Stimulated activated CD8-positive, alpha-beta memory T cell treated with anti-CD3 and anti-CD28 coated beads, Interleukin-7, amount 100 ng/mL, for 48 hours (primary cell): ENCODE results near the gene RAB34.

ENCODE experiments used
- DNase-seq, 2 donors: peaks; one replicate each; pipeline ENCODE4 v3.0.0-alpha.2; 2020; ENCODE audit warnings: low read depth in 1 of 2; ENCODE audit errors: extremely low read depth in 1 of 2

The RAB34 gene

DNA sequence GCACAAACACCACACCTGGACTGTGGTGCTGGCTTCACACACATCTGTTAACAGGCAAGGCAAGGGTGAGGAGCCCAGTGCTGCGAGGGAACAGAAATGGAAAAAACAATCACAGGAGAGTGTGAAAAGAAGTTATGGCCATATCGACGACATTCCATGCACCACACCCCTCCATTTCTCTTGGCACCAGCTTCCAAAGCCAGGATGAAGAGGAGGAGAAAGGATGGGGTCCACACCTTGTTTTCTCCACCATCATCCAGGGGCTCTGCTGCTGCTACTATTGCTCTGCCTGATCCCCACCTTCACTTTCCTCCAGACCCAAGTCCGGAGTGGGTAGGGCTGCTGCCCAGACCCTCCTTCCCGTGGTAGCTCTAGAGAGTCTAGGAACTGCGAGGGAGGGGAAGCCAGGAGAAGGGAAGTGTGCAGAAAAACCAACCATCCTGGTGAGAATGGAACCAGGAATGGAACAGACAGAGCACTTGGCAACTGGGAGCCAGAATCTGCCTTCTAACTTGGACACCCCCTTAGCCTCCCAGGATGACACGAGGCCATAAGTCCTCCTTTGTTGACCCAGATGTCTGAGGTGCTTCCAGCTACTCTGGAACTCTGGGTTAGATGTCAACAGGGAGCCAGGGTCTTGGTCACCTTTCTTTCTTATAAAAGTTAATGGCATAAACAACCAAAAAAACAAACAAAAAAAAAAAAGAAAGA is 4.8 kb downstream of the RAB34 start:
- no peak for DNase-seq

DNA sequence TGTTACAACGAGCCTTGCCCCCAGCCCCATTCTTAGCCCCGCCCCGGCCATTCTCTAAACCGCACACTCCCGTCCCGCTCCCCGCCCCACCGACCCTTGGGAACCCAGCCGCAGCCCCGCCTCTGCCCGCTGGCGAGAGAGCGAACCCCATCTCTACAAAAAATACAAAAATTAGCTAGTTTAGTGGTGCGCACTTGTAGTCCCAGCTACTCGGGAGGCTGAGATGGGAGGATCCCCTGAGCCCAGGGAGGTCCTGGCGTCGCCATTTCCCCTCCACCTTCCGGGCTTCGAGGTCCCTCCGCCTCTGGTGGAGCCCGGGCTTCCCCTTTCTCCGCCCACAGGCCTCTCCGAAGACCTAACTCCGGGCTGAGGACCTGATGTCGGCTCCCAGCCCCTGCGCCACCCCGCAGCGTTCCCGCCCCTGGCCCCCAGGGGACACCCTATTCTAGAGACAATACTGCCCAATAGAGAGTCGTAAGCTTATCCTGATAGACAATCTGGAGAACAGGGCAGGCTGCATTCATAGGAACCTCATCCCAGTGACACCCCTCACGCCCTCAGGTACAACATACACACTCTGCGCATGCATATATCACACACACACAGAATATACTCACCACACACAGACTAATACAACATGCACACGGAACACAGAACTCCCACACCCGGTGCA is 5.5 kb downstream of the RAB34 start:
- DNase-seq = peak; percentile 44 to 70

DNA sequence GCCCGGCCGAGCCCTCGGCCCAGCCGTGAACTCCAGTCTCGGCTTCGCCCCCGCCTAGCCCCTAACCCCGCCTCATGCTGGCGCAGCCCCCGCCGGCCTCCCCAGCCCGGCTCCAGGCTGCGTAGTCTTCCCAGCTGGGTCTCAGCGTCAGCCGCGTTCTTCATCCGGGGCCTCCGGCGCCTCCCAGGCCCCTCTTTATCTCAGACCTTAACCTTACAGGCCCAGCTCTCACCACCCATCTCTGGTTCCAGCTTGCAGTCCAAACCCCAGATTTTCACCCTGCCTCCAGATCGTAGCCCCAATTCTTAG is 6.0 kb downstream of the RAB34 start, which contains the start of gene PROCA1:
Gene PROCA1 (minus strand): TSS at position 166 of the 309 bp plus-strand sequence. CDS start 228 bp downstream, outside the sequence.
- DNase-seq = no peak

DNA sequence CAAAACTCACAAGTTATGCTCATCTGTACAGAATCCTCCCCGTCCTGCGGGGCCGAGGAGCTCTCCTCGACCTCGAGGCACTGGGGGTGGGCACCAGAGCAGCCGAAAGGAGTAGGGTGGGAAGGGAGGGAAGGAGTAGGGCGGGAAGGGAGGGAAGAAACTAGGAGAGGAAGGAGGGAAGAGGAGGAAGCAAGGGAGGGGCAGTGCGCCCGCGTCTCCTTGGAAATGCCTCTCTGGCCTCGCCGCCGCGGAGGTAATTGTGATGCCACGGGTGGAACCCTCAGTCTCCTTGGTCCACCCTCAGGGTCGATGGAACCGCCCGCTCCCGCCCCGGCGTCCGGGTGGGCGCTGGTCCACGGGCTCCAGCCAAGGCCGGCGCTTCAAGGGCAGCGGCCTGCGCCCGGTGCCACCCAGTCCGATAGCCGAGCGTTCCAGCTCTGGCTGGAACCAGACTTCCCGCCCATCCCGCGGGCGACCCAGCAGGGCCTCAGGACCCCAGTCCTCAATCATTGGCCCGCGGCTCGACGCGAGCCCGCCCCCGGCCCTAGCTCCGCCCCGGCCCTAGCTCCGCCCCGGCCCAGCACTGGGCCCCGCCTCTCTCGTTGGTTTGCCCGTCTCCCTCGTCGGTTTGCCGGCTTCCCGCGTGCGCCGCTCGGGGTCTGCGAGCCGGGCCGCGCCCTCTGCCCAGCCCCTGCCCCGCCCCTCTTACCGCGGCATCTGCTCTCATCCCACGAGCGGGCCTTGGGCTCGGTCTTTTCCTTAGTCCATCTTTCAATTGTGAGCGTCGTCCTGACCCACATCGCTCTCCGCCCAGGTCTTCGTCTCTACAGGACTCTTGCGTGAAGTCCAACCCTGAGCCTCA is 6.6 kb downstream of the RAB34 start:
- peak; percentile 78 to 79 for DNase-seq

DNA sequence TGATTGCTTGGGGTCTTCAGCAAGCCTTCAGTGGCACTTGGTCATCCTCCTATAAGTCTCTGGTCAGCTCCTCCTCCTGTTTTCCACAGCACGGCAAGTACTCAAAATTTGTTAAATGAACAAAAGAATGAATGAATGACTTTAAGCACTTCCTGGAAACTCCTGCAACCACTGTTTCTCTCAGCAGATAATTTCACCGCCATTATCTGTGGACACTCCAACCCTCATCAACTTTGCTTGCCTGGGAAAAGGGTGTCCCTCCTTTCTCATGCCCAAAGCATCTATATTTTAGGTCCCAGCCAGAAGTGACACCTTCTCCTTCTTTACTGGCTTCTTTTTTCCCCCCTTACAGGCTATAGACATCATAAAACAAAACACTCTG is 10.3 kb downstream of the RAB34 start:
- no peak for DNase-seq

DNA sequence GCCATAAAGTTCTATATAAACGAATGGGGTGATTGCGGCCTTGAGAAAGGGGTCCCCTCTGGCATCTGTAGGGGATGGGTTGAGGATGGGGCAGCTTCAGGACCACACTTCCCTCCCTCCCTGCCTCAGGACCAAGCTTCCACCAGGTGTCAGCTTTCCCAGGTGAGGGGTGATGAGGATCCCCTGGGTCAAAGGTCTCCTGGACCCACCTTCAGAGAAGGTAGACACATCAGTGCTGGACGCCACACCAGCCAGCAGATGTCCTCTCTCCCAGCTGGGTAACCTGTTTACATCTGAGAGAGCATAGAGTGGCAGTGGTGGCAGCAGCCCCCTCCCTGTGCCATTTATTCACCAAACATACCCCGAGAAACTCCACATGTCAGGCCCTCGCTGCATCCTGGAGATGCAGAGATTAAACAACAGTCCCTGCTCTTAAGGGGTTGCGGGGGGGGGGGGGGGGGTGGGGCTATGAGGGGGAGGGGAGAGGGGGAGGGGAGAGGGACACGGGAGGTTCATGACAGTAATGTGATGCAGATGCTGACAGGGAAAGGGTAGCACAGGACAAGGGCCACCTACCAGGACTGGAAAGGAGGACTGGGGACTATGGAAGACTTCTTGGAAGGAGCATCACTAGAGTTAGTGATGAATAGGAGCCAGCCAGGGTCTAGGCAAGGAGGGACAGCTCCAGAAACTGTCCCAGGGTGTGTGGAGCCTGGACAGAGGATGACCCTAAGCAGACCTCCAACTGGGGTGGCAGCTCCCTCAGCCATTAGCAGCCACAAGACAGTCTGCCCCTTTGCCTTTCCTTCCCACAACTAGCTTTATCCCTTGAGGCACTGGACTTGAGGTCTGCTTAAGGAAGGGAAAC is 11.0 kb downstream of the RAB34 start:
- DNase-seq = no peak

DNA sequence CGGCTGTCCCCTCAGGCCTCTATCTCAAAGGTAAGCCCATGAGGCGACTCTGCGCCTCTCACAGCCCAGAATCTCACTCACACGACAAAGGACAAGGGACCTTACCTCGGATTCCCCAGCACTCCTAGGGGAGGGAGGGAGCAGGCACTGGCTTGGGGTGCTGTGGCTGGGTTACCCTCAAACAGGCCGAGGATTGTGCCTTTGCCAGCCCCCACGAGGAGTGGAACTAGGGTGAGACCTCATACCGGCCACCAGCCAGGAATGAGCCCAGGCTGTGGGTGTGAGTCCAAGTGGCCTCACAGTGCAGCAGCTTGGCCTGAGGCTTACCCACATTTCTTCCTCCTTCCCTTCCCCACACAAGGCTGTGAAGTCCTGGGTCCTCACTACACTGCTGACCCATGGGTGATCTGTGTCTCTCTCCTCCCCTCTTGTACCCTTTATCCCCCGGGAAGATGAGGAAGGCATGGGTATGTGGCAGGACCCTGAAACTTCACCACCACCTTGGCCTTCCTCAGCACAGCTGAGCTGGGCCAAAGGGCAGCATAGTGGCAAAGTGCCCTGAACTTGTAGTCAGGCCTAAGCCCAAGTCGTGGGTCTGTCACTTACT is 11.8 kb downstream of the RAB34 start:
- DNase-seq = no peak

DNA sequence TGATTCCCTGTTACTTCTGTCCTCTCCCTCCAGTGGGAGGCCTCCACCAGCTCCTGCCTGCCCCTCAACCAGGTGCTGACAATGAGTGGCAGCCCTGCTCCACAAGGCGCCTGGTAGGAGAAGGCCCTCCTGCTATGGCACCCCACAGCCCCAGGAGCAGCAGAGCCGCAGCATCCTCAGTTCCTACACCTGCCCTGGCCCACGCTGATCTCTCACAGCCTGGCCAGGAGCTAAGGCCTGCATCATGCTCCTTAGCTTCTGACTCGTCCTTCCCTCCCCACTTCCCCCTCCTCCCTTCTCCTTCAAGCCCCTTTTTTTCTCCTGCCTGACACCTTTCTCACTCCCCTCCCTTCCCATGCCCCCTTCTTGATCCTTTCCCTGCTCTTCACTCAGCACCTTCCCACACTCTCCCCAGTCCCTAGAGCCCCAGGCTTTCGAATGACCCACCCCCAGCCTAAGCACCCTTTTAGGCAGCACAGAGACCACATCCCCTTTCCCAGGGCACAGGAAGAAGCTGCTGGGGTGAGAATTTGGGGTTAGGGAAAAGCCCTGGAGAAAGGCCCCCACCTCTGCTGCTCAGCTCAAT is 12.5 kb downstream of the RAB34 start:
- DNase-seq = no peak

DNA sequence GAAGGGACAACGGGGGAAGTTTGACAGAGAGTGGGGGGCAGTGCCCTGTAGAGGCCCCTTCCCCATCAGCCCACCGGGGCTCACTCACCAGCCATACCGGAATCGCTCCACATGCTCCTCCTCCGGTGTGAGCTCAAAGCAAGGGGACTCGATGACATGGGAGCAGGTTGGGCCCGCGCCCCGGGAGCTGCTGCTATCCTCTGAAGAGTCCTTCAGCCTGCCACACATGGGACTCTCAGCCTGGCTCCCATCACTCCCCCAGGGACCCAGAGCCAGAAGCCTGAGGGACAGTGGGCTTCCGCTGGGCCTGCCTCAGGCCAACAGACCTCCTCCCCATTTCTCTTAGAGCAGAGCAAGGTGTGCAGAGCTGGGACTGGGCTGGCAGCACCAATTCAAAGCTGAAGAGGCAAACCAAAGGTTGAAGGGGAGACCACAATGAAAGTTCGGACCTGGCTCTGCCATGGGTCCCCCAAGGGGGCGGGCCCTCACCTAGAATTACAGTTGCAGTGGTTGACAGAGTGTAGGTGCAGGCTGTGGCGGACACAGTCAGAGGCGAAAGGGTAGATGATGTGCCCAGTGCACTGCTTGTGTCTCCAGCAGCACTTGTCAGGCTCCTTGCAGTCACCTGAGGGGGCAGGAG is 13.3 kb downstream of the RAB34 start:
- DNase-seq = no peak

DNA sequence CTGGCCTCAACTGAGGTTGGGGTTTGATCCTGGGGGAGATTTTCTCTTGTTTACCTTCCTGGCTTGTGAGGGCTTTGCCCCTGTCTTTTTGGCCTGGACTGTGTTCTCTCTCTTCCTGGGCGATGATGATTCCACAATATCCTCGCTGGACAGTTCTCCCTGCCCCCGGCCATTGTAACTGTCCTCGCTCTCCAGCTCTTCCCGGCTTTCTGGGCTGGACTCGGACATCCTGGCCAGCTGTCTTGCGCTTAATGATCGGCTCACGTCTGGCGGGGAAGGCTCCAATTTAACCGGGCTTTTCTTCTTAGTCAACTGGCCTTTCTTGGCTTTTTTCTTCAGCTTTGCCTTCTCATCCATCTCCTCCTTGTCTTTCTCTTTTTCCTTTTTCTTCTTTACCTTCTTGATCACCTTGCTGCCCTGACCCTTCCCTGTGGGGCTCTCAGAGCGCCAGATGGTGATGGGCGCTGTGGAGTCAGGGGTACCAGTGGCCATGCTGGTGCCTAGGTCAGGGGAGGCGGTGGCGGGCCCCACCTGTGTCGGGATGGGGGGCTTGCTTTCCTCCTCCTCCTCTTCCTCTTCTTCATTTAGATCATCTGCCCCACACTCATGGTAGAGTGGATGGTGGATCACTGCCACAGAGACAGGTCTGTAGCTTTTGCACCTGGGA is 14.0 kb downstream of the RAB34 start:
- DNase-seq = no peak

DNA sequence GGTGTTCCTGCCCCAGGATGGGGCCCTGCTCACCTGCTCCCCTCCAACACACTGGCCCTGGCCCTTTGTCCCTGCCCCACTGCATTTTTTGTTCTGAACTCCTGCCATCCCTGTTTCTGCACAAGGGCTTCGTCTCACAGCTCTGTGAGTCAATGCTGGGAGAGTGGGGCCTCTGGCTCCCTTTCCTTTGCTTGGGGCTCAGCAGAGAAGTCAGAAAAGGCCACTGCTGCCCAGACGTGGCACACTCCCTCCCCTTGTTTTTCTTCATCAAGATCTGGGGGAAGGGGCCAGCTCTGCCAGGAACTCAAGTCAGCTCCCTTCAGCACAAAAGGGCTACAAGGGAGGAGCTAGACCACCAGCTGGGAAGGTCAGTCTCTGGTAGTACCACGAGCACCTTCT is 14.9 kb downstream of the RAB34 start:
- DNase-seq = no peak

DNA sequence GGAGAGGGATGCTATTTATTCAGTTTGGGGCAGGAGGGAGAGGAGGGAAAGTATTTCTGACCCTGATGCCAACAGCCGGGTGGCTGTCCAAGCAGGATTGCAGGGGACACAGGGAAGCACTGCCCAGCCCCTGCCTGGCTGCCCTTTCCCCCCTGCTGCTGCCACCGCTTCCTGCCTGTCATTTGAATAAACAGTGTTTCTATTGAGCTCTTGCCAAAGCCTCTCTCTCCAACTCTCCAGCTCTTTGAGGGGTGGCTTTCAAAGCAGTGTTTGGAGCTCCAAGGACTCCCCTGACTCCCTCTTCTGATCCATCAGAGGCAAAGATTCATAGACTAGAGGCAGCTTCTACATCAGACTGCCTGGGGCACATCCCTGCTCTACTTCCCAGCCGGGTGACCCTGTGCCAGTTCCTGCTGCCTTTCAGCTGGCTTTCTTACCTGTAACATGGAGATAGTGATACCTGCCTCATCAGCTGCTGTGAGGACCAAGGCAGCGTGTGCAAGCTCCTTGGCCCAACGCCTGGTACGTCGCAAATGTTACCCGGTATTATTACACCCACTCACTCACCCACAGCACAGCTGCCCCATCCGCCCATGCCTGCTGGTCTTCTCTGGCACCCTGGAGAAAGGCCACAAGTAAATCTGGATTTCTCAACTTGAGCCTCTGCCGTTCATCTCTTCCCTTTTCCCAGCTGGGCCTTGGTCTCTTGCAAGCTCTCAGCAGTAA is 15.5 kb downstream of the RAB34 start:
- no peak for DNase-seq

DNA sequence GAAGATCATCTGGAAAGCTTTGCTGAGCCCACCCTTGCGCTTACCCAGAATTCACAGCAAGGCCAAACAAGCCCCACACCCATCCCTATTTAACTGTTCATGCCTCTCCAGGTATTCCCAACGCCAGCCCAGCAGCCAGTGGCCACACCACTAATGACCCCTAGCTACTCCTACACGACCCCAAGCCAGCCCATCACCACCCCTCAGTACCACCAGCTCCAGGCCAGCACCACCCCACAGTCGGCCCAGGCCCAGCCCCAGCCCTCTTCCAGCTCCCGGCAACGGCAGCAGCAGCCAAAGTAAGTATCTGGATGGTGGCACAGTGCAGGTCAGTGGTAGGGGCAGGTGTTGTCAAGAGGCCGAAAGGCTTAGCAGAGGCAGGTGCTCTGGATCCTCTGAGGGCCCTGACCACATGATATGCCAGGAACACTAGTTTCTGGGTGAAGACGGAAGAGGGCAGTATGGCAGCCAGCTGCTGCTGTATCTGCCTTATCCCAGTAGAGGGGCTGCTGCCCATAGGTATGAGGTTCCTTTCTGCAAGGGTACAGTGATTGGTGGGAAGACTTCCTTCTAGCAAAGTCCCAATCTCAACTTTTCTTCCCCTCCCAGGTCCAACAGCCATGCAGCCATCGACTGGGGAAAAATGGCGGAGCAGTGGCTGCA is 16.7 kb downstream of the RAB34 start:
- DNase-seq = no peak

DNA sequence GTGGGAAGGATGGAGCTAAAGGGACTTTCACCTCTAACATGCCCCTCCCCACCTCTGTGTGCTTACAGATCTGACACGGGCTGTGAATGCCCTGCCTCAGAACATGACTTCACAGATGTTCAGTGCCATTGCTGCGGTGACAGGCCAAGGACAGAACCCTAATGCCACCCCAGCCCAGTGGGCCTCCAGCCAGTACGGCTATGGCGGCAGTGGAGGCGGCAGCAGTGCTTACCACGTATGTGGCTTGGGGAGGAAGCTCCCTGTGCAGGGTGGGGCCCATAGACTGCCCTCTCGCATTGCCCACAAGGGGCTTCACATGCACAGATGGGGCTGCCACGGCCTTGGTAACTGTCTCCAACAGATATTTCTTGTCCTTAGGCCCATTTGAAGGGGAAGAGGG is 17.4 kb downstream of the RAB34 start:
- DNase-seq = no peak

DNA sequence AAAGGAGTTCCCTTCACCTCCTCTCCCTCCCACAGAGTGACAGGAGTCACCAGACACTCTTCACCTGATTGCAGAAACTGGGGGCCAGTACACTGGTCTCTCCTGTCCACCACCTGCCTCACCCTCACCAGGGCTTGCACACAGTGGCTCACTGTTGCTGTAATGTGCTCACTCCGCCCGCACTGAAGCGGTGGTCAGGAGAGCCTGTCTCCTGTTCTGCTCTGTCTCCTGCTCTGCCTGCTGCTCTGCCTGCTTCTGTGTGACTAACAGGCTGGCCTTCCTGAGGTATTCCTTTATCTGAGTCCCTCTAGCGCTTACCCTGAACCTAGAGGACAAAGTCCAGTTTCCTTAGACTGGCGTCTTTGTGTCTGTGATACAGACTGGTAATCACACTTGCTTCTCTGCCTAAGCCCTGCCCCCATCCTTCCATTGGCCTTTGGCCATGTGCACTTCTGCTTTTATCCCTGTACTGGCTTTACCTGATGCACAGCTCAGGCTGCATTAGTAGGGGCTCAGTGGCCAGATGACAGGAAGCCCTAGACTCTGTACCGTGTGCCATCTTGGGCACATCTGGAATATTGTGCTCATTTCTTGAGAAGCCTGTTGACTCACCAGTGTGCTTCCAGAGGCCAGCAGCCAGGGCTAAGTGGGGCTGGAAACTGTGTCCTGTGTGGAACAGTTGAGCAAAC is 19.3 kb downstream of the RAB34 start:
- no peak for DNase-seq

DNA sequence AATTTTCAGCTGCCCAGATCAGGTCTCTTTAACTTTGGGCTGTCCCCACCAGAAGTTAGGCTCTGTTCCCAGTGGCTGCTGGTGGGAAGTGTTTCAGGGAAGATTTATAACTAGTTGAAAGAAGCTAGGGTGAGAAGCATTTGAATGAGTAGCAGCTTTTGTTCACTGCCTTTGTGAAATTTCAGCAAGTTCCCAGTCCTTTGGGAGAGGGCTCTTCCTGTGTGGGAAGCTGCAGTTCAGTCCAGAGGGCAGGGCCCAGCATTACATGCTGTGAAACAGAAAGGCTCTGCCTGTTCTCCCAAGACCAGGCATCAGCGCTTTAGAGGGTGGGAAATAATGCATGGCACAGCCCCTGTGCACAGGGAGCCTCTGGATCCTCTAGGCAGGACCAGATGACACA is 23.8 kb downstream of the RAB34 start:
- DNase-seq = no peak

DNA sequence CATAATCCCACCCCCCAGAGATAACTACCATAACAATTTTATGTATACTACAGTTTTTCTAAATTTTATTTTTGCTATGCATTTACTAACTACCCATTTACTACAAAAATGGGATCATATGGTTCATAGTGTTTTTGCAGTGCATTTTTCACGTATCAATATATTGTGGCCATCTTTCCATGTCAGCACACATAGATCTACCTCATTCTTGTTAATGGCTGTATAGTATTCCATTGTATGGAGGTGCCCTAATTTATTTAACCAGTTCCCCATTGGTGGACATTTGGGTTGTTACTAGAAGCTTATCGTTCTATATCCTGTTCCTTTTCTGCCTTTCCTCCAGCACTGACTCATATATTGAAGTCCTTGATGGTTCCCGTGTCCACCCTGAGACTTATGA is 28.7 kb downstream of the RAB34 start:
- no peak for DNase-seq
